ENCODE results near the gene LY6G6C.
A peak's percentile ranks its signal among the peaks of the same experiment; 100 is the strongest.

The LY6G6C gene

DNA sequence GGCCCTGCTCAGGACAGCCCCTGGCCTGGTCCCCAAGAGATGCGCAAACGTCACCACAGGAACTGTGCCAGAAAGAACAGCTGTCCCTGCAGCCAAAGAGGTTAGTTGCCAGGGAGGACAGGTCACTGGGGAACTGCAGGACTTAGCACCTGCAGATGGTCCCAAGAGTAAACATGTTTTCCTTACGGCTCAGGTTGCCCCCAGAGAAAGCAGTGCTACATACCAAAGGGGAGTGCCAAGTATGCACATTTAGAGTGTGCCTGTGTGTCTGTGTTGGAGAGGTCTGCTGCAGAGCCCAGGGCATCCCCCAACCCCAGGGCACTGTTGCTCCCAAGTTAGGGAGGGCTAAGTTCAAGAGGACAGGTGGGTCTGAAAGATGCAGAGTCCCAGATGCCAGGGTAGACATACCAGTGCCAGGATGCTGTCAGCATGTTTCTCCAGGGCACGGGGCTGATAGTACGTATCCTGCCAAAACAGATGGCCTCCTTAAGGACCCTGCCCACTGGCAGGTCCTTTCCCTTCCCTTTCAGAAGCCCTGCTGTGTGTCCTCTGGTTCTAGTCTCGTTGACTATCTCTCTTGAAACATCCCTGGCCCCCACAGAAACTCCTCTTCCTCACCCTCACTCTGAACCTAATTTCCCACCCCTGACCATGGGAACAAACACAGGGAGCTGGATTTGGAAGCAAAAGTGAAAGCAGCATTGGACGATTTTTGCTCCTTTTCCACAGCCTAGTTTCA lies 19.7 kb downstream of the LY6G6C start:
- peak overlapping the region in 1 of 2 experiments; percentile 41 for H3K18ac ChIP-seq (ENCODE audit: low read depth in 1 of 2, low read length in 2 of 2)
- H3K4me3 ChIP-seq (ENCODE audit: insufficient read depth in 1 of 2, low read depth in 1 of 2, low read length in 2 of 2) = peak overlapping the region; percentile 21 to 97
- H3K79me1 ChIP-seq (replicated peaks; ENCODE audit: low read length, poor library complexity, severe bottlenecking) = peaks cover 18% of the 10 kb centered on the region
- H3K23ac ChIP-seq (ENCODE audit: low read length in 2 of 2) = no peak overlapping the region
- H2BK15ac ChIP-seq (ENCODE audit: low read depth, poor library complexity, severe bottlenecking) = peak overlapping the region; percentile 76
- 49% methylated on average over 7 of the region's 7 CpGs for WGBS
- H3K9ac ChIP-seq (ENCODE audit: low read length) = peak overlapping the region; percentile 98
- H3K27me3 ChIP-seq (ENCODE audit: control insufficient read depth in 1 of 2, insufficient read depth in 1 of 2, low read length in 2 of 2) = no peaks in the 10 kb centered on the region
- H2BK12ac ChIP-seq (ENCODE audit: low read length in 2 of 2) = no peak overlapping the region
- peaks cover 15% of the 10 kb centered on the region for H3K4me1 ChIP-seq (ENCODE audit: control insufficient read depth, insufficient read depth, low read depth, low read length)
- H2AK5ac ChIP-seq (ENCODE audit: low read length, severe bottlenecking) = no peak overlapping the region
- H4K8ac ChIP-seq (ENCODE audit: low read length) = no peak overlapping the region
- no peaks in the 10 kb centered on the region for H3K9me3 ChIP-seq (ENCODE audit: control insufficient read depth, low read length)
- no peak overlapping the region for H4K91ac ChIP-seq (ENCODE audit: low read length)
- no peak overlapping the region for H2BK5ac ChIP-seq (ENCODE audit: low read depth, low read length, poor library complexity, severe bottlenecking)
- H3K4me2 ChIP-seq (ENCODE audit: low read length, poor library complexity, severe bottlenecking) = peak overlapping the region; percentile 70
- H3K14ac ChIP-seq (ENCODE audit: low read length in 2 of 2) = peak overlapping the region in 1 of 2 experiments; percentile 19
- peak overlapping the region in 1 of 2 experiments; percentile 15 for H3K4ac ChIP-seq (ENCODE audit: low read depth in 1 of 2, low read length in 2 of 2)
- no peak overlapping the region for H2AFZ ChIP-seq (ENCODE audit: low read depth, low read length)
- H3K27ac ChIP-seq (ENCODE audit: low read length, poor library complexity, severe bottlenecking) = no peak overlapping the region
- H3K36me3 ChIP-seq (ENCODE audit: control insufficient read depth in 1 of 2, insufficient read depth in 2 of 2, low read depth in 1 of 2, low read length in 2 of 2) = peaks cover 13 to 20% of the 10 kb centered on the region in 2 experiments
- DNase-seq = peak; percentile 66
- no peak overlapping the region for H2BK120ac ChIP-seq (ENCODE audit: low read depth, low read length)

DNA sequence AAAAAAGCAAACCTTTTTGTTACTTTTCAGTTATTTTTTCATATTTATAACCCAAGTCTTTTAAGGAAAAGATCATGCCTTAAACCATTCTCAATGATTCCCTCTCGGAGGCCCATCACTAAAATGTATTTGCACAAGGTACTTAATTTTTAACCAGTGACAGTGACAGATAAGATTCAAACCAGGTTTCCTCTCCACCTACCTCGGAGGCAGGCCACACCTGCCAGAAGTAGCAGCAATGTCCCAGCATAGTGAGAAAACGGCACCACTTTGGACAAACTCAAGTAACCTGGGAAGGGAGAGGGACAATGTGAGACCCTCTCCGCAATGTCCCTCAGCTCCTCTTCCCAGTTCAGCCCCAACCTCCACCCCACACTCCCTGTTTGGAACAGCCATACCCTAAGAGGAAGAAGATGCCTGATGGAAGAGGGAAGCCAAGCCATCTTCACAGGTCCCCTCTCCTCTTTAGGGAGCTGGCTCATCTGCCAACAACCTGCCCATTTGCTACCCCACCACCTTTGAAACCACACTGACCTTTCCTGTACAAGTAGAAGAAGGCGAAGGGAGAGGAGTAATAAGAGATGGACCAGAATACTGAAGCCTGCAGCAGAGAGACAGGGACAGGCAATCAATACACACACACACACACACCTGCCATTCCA lies 20.7 kb downstream of the LY6G6C start:
- Histone ChIP-seq H3K27ac (ENCODE audit: low read length, poor library complexity, severe bottlenecking) (no peak overlapping the region), H2BK5ac (ENCODE audit: low read depth, low read length, poor library complexity, severe bottlenecking) (no peak overlapping the region), H3K4me2 (ENCODE audit: low read length, poor library complexity, severe bottlenecking) (no peak overlapping the region), H3K27me3 (ENCODE audit: control insufficient read depth in 1 of 2, insufficient read depth in 1 of 2, low read length in 2 of 2) (no peaks in the 10 kb centered on the region), H3K18ac (ENCODE audit: low read depth in 1 of 2, low read length in 2 of 2) (no peak overlapping the region), H2AFZ (ENCODE audit: low read depth, low read length) (no peak overlapping the region), H3K36me3 (ENCODE audit: control insufficient read depth in 1 of 2, insufficient read depth in 2 of 2, low read depth in 1 of 2, low read length in 2 of 2) (peaks cover 15 to 28% of the 10 kb centered on the region in 2 experiments), H2BK15ac (ENCODE audit: low read depth, poor library complexity, severe bottlenecking) (no peak overlapping the region), H3K4ac (ENCODE audit: low read depth in 1 of 2, low read length in 2 of 2) (no peak overlapping the region), H2AK5ac (ENCODE audit: low read length, severe bottlenecking) (no peak overlapping the region), H2BK12ac (ENCODE audit: low read length in 2 of 2) (no peak overlapping the region), H3K9me3 (ENCODE audit: control insufficient read depth, low read length) (no peaks in the 10 kb centered on the region), H3K79me1 (replicated peaks; ENCODE audit: low read length, poor library complexity, severe bottlenecking) (peaks cover 18% of the 10 kb centered on the region), H4K91ac (ENCODE audit: low read length) (no peak overlapping the region), H3K4me3 (ENCODE audit: insufficient read depth in 1 of 2, low read depth in 1 of 2, low read length in 2 of 2) (peak overlapping the region in 1 of 2 experiments; percentile 97), H3K9ac (ENCODE audit: low read length) (peak overlapping the region; percentile 98), H2BK120ac (ENCODE audit: low read depth, low read length) (no peak overlapping the region), H3K4me1 (ENCODE audit: control insufficient read depth, insufficient read depth, low read depth, low read length) (peaks cover 15% of the 10 kb centered on the region), H4K8ac (ENCODE audit: low read length) (peak overlapping the region; percentile 35), H3K14ac (ENCODE audit: low read length in 2 of 2) (peak overlapping the region in 1 of 2 experiments; percentile 70), H3K23ac (ENCODE audit: low read length in 2 of 2) (no peak overlapping the region)
- WGBS = 96% methylated on average over 4 of the region's 5 CpGs
- DNase-seq = no peak

DNA sequence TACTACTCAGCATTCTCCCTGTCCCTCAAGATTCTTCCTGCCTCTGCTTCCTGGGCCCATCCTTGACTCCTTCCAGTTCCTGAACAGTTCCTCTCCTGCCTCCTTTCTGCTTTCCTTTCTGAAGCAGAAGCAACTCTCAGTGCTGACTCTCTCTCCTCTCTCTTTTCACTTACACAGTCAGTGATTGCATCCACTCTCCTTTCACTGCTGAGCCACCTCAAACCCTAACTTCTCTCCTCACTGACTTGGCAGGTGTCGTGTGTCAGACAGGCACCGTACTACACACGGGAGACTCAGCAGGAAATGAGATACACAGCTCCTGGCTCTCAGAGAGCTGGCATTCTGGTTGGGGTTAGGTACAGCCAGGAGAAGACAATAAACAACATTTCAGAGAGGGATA lies 24.0 kb downstream of the LY6G6C start:
- Histone ChIP-seq H2BK15ac (ENCODE audit: low read depth, poor library complexity, severe bottlenecking) (no peak overlapping the region), H3K27me3 (ENCODE audit: control insufficient read depth in 1 of 2, insufficient read depth in 1 of 2, low read length in 2 of 2) (no peaks in the 10 kb centered on the region), H3K4ac (ENCODE audit: low read depth in 1 of 2, low read length in 2 of 2) (no peak overlapping the region), H2BK120ac (ENCODE audit: low read depth, low read length) (no peak overlapping the region), H3K4me2 (ENCODE audit: low read length, poor library complexity, severe bottlenecking) (no peak overlapping the region), H3K36me3 (ENCODE audit: control insufficient read depth in 1 of 2, insufficient read depth in 2 of 2, low read depth in 1 of 2, low read length in 2 of 2) (peaks cover 43 to 56% of the 10 kb centered on the region in 2 experiments), H3K9ac (ENCODE audit: low read length) (peak overlapping the region; percentile 53), H3K23ac (ENCODE audit: low read length in 2 of 2) (no peak overlapping the region), H3K4me1 (ENCODE audit: control insufficient read depth, insufficient read depth, low read depth, low read length) (peaks cover 10% of the 10 kb centered on the region), H3K4me3 (ENCODE audit: insufficient read depth in 1 of 2, low read depth in 1 of 2, low read length in 2 of 2) (no peak overlapping the region), H2BK5ac (ENCODE audit: low read depth, low read length, poor library complexity, severe bottlenecking) (no peak overlapping the region), H2BK12ac (ENCODE audit: low read length in 2 of 2) (no peak overlapping the region), H3K27ac (ENCODE audit: low read length, poor library complexity, severe bottlenecking) (no peak overlapping the region), H3K9me3 (ENCODE audit: control insufficient read depth, low read length) (no peaks in the 10 kb centered on the region), H4K91ac (ENCODE audit: low read length) (no peak overlapping the region), H2AFZ (ENCODE audit: low read depth, low read length) (no peak overlapping the region), H3K79me1 (replicated peaks; ENCODE audit: low read length, poor library complexity, severe bottlenecking) (peaks cover 20% of the 10 kb centered on the region), H3K14ac (ENCODE audit: low read length in 2 of 2) (no peak overlapping the region), H3K18ac (ENCODE audit: low read depth in 1 of 2, low read length in 2 of 2) (no peak overlapping the region), H4K8ac (ENCODE audit: low read length) (no peak overlapping the region), H2AK5ac (ENCODE audit: low read length, severe bottlenecking) (no peak overlapping the region)
- WGBS = 56% methylated on average over 3 of the region's 3 CpGs
- DNase-seq = no peak

DNA sequence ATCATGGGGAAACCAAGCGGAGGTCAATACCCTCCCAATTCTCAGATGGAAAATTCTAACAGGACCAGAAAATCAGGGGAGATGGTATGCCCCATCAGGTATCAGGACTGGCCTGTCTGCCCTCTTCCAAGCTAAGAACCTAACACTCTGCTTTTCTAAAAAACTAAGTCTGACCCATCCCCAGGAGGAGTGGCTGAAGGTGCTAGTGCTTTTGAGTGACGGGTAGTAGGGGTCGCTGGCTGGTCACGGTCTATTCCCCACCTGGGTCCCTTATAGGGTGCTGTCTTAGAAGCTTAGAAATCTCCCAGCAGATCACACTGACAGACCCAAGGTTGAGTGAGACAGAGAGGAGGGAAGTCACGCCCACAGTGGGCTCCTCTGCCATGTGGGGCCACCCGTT lies 28.0 kb downstream of the LY6G6C start:
- no peak overlapping the region for H3K4me3 ChIP-seq (ENCODE audit: insufficient read depth in 1 of 2, low read depth in 1 of 2, low read length in 2 of 2)
- H2BK12ac ChIP-seq (ENCODE audit: low read length in 2 of 2) = no peak overlapping the region
- H4K91ac ChIP-seq (ENCODE audit: low read length) = no peak overlapping the region
- peaks cover 13% of the 10 kb centered on the region for H3K79me1 ChIP-seq (replicated peaks; ENCODE audit: low read length, poor library complexity, severe bottlenecking)
- H3K4me1 ChIP-seq (ENCODE audit: control insufficient read depth, insufficient read depth, low read depth, low read length) = peaks cover 2% of the 10 kb centered on the region
- H3K9me3 ChIP-seq (ENCODE audit: control insufficient read depth, low read length) = no peaks in the 10 kb centered on the region
- no peaks in the 10 kb centered on the region for H3K27me3 ChIP-seq (ENCODE audit: control insufficient read depth in 1 of 2, insufficient read depth in 1 of 2, low read length in 2 of 2)
- H3K14ac ChIP-seq (ENCODE audit: low read length in 2 of 2) = no peak overlapping the region
- no peak overlapping the region for H2AK5ac ChIP-seq (ENCODE audit: low read length, severe bottlenecking)
- no peak overlapping the region for H3K23ac ChIP-seq (ENCODE audit: low read length in 2 of 2)
- H3K4me2 ChIP-seq (ENCODE audit: low read length, poor library complexity, severe bottlenecking) = no peak overlapping the region
- H2BK15ac ChIP-seq (ENCODE audit: low read depth, poor library complexity, severe bottlenecking) = no peak overlapping the region
- no peak overlapping the region for H4K8ac ChIP-seq (ENCODE audit: low read length)
- H2AFZ ChIP-seq (ENCODE audit: low read depth, low read length) = no peak overlapping the region
- WGBS = 96% methylated on average over 5 of the region's 6 CpGs
- H3K27ac ChIP-seq (ENCODE audit: low read length, poor library complexity, severe bottlenecking) = no peak overlapping the region
- no peak overlapping the region for H3K4ac ChIP-seq (ENCODE audit: low read depth in 1 of 2, low read length in 2 of 2)
- H3K18ac ChIP-seq (ENCODE audit: low read depth in 1 of 2, low read length in 2 of 2) = no peak overlapping the region
- no peak for DNase-seq
- H2BK120ac ChIP-seq (ENCODE audit: low read depth, low read length) = no peak overlapping the region
- no peak overlapping the region for H3K9ac ChIP-seq (ENCODE audit: low read length)
- H2BK5ac ChIP-seq (ENCODE audit: low read depth, low read length, poor library complexity, severe bottlenecking) = no peak overlapping the region
- H3K36me3 ChIP-seq (ENCODE audit: control insufficient read depth in 1 of 2, insufficient read depth in 2 of 2, low read depth in 1 of 2, low read length in 2 of 2) = peaks cover 66 to 79% of the 10 kb centered on the region in 2 experiments
